H9 (cell line): ENCODE measurements around the gene KRTAP19-4. TPM values are rescaled to one million over a fixed set of nuclear protein-coding genes. Genes with fewer than 3 reads are reported as not detected.

Source experiments
- DNase-seq: peaks from one replicate; pipeline ENCODE4 v3.0.0-alpha.2; 2017
- H2AFZ ChIP-seq: one replicate; pipeline ENCODE4 v1.6.1; 2013; ENCODE audit warnings: mild to moderate bottlenecking, low read length, control low read depth, moderate library complexity
- H2AK5ac ChIP-seq: 2 replicates; pipeline ENCODE4 v1.6.1; 2013; ENCODE audit warnings: low read length, control low read depth, mixed read lengths; ENCODE audit not compliant: insufficient read length
- H2BK120ac ChIP-seq: one replicate; pipeline ENCODE4 v1.6.1; 2013; ENCODE audit warnings: low read depth, mild to moderate bottlenecking, low read length, control low read depth, inconsistent platforms; ENCODE audit not compliant: poor library complexity, severe bottlenecking
- H2BK12ac ChIP-seq: 2 replicates; pipeline ENCODE4 v1.6.1; 2013; ENCODE audit warnings: low read length, control low read depth, mixed read lengths, low read depth; ENCODE audit not compliant: insufficient read length
- H2BK15ac ChIP-seq: 2 replicates; pipeline ENCODE4 v1.6.1; 2013; ENCODE audit warnings: low read depth, low read length, control low read depth
- H2BK20ac ChIP-seq: one replicate; pipeline ENCODE4 v1.6.1; 2013; ENCODE audit warnings: low read depth, mild to moderate bottlenecking, low read length, control low read depth, inconsistent platforms; ENCODE audit not compliant: poor library complexity, severe bottlenecking
- H2BK5ac ChIP-seq: 2 replicates; pipeline ENCODE4 v1.6.1; 2013; ENCODE audit warnings: low read length, control low read depth, mixed read lengths; ENCODE audit not compliant: insufficient read length
- H3K14ac ChIP-seq: 2 replicates; pipeline ENCODE4 v1.6.1; 2013; ENCODE audit warnings: low read length, control low read depth; ENCODE audit not compliant: insufficient read depth
- H3K18ac ChIP-seq: 2 replicates; pipeline ENCODE4 v1.6.1; 2013; ENCODE audit warnings: low read depth, mild to moderate bottlenecking, mixed read lengths, low read length, control low read depth; ENCODE audit not compliant: insufficient read length
- H3K23ac ChIP-seq: 2 replicates; pipeline ENCODE4 v1.6.1; 2013; ENCODE audit warnings: low read length, control low read depth, mixed read lengths, low read depth; ENCODE audit not compliant: insufficient read length
- H3K23me2 ChIP-seq: 2 replicates; pipeline ENCODE4 v1.6.1; 2013; ENCODE audit warnings: low read depth, mild to moderate bottlenecking, mixed read lengths, low read length, control low read depth; ENCODE audit not compliant: insufficient read length, poor library complexity, severe bottlenecking
- H3K27ac ChIP-seq: 2 replicates; pipeline ENCODE4 v1.5.1; 2013; ENCODE audit warnings: low read length, control low read depth, mixed read lengths, low read depth; ENCODE audit not compliant: insufficient read length
- H3K27me3 ChIP-seq: 2 replicates; pipeline ENCODE4 v1.6.1; 2013; ENCODE audit warnings: low read length, control low read depth, inconsistent platforms; ENCODE audit not compliant: insufficient read depth
- H3K4ac ChIP-seq: 2 replicates; pipeline ENCODE4 v1.6.1; 2013; ENCODE audit warnings: low read depth, mild to moderate bottlenecking, control low read depth, inconsistent platforms, low read length, moderate library complexity
- H3K4me1 ChIP-seq: 2 replicates; pipeline ENCODE4 v1.6.1; 2013; ENCODE audit warnings: low read length, control low read depth, inconsistent platforms; ENCODE audit not compliant: insufficient read depth
- H3K4me2 ChIP-seq: 2 replicates; pipeline ENCODE4 v1.6.1; 2013; ENCODE audit warnings: low read length, control low read depth, mixed read lengths; ENCODE audit not compliant: insufficient read length, insufficient read depth
- H3K56ac ChIP-seq: 2 replicates; pipeline ENCODE4 v1.6.1; 2013; ENCODE audit warnings: low read depth, mild to moderate bottlenecking, mixed read lengths, low read length, control low read depth; ENCODE audit not compliant: insufficient read length
- H3K79me1 ChIP-seq: 2 replicates; pipeline ENCODE4 v1.6.1; 2013; ENCODE audit warnings: low read depth, mild to moderate bottlenecking, moderate library complexity, low read length, control low read depth, inconsistent platforms; ENCODE audit not compliant: insufficient read depth, poor library complexity, severe bottlenecking
- H3K79me2 ChIP-seq: 2 replicates; pipeline ENCODE4 v1.6.1; 2013; ENCODE audit warnings: low read length, control low read depth, inconsistent platforms; ENCODE audit not compliant: insufficient read depth
- H3K9ac ChIP-seq: 2 replicates; pipeline ENCODE4 v1.6.1; 2013; ENCODE audit warnings: low read length, control low read depth, mixed read lengths; ENCODE audit not compliant: insufficient read length; ENCODE audit errors: extremely low read depth
- H3K9me3 ChIP-seq: one replicate; pipeline ENCODE4 v1.6.1; 2013; ENCODE audit warnings: low read depth, low read length, inconsistent platforms; ENCODE audit not compliant: control insufficient read depth
- H3T11ph ChIP-seq: one replicate; pipeline ENCODE4 v1.6.1; 2013; ENCODE audit warnings: mild to moderate bottlenecking, low read length, control low read depth, inconsistent platforms
- H4K20me1 ChIP-seq: one replicate; pipeline ENCODE4 v1.6.1; 2013; ENCODE audit not compliant: control insufficient read depth, insufficient read length, insufficient read depth
- H4K5ac ChIP-seq: 2 replicates; pipeline ENCODE4 v1.6.1; 2013; ENCODE audit warnings: low read depth, mild to moderate bottlenecking, mixed read lengths, low read length, control low read depth; ENCODE audit not compliant: insufficient read length
- H4K8ac ChIP-seq: replicated peaks from 2 replicates; pipeline ENCODE4 v1.6.1; 2013; ENCODE audit warnings: low read length, control low read depth, mixed read lengths, low read depth; ENCODE audit not compliant: insufficient read length
- H4K91ac ChIP-seq: 2 replicates; pipeline ENCODE4 v1.6.1; 2013; ENCODE audit warnings: low read depth, mild to moderate bottlenecking, moderate library complexity, mixed read lengths, low read length, control low read depth; ENCODE audit not compliant: insufficient read length
- H3K27ac Mint-ChIP-seq, 3 experiments: 2 replicates in 2 of 3; 3 replicates in 1 of 3; pipeline ENCODE4 v1.8.0; 2020 to 2021; ENCODE audit warnings: mixed read lengths in 3 of 3, mild to moderate bottlenecking in 1 of 3, moderate library complexity in 1 of 3
- H3K27me3 Mint-ChIP-seq: 2 replicates; pipeline ENCODE4 v1.8.0; 2021; ENCODE audit warnings: low read depth, mild to moderate bottlenecking, moderate library complexity, mixed read lengths
- H3K36me3 Mint-ChIP-seq, 3 experiments: 2 replicates in 2 of 3; 3 replicates in 1 of 3; pipeline ENCODE4 v1.8.0; 2020 to 2021; ENCODE audit warnings: low read depth in 3 of 3, mixed read lengths in 3 of 3; ENCODE audit not compliant: insufficient read depth in 1 of 3
- H3K4me1 Mint-ChIP-seq, 2 experiments: 2 replicates each; pipeline ENCODE4 v1.8.0; 2020; ENCODE audit warnings: mixed read lengths in 2 of 2
- H3K4me3 Mint-ChIP-seq, 2 experiments: 2 replicates in 1 of 2; 3 replicates in 1 of 2; pipeline ENCODE4 v1.8.0; 2020 to 2021; ENCODE audit warnings: mild to moderate bottlenecking in 2 of 2, mixed read lengths in 2 of 2, moderate library complexity in 1 of 2
- H3K9me3 Mint-ChIP-seq, 2 experiments: 2 replicates in 1 of 2; 3 replicates in 1 of 2; pipeline ENCODE4 v1.8.0; 2020; ENCODE audit warnings: mild to moderate bottlenecking in 2 of 2, mixed read lengths in 2 of 2, moderate library complexity in 1 of 2
- CTCF ChIP-seq: fragments of 200-600 bp; sonication (generic); conservative IDR thresholded peaks from 3 replicates; pipeline ENCODE4 v1.8.0; 2021; ENCODE audit warnings: antibody characterized with exemption, mild to moderate bottlenecking
- WGBS: extraction: QIAGEN DNeasy Blood & Tissue Kit; methylation state at CpG from one replicate; pipeline ENCODE4 v1.1.7; 2013; ENCODE audit warnings: missing lambda C conversion rate, low lambda C conversion rate, mixed read lengths; ENCODE audit not compliant: insufficient read length; ENCODE audit errors: extremely low coverage; 5-methylcytosine and 5-hydroxymethylcytosine counted together
- total RNA-seq: library from RNA; stranded (reverse); gene quantifications from 2 replicates; pipeline ENCODE4 v1.2.1, GENCODE V29; 2021

The KRTAP19-4 gene
- total RNA-seq, 1 experiment from 2014 or later, result not detected

- Histone ChIP-seq H3K4ac (no peak overlapping the region), H2BK5ac (no peak overlapping the region), H2BK20ac (no peak overlapping the region), H2AFZ (no peak overlapping the region), H3T11ph (no peak overlapping the region), H3K27ac (no peak overlapping the region), H2BK120ac (no peak overlapping the region), H2BK15ac (no peak overlapping the region), H3K14ac (no peak overlapping the region), H3K9ac (no peak overlapping the region), H3K9me3 (no peaks in the 10 kb centered on the region), H4K5ac (no peak overlapping the region), H4K8ac (no peak overlapping the region), H3K79me1 (no peaks in the 10 kb centered on the region), H3K79me2 (no peaks in the 10 kb centered on the region), H3K56ac (no peak overlapping the region), H3K27me3 (no peaks in the 10 kb centered on the region), H4K20me1 (no peaks in the 10 kb centered on the region), H3K4me1 (peaks cover 3% of the 10 kb centered on the region; the same call in 1 of the 2 replicates), H3K23me2 (no peaks in the 10 kb centered on the region), H3K18ac (no peak overlapping the region), H2AK5ac (no peak overlapping the region), H3K4me2 (no peak overlapping the region), H2BK12ac (no peak overlapping the region), H4K91ac (no peak overlapping the region), H3K23ac (no peak overlapping the region)
- Mint-ChIP-seq H3K36me3 (peaks cover 0 to 4% (median 0%) of the 10 kb centered on the region in 3 experiments; a peak in 1 of 7 replicates), H3K9me3 (no peaks in the 10 kb centered on the region), H3K27me3 (no peaks in the 10 kb centered on the region), H3K4me3 (no peak overlapping the region), H3K4me1 (peaks cover 17 to 26% of the 10 kb centered on the region in 2 experiments), H3K27ac (no peak overlapping the region)
- no peak for TF ChIP-seq CTCF
- DNase-seq, result no peak
- WGBS, result no CpG with 5 or more reads among the region's 4 CpGs
Observed at GRCh38 chr21:30447056-30447455, 49.9 kb downstream of the KRTAP19-4 start.

Other genes with a start within 250 kb of the KRTAP19-4 start
- gene KRTAP24-1, start 214.2 kb downstream of the KRTAP19-4 start, total RNA-seq, result not detected in 2 replicates
- gene KRTAP25-1, start 207.7 kb downstream of the KRTAP19-4 start, total RNA-seq, result not detected in 2 replicates
- not detected in 2 replicates for gene KRTAP26-1, start 176.8 kb downstream of the KRTAP19-4 start, total RNA-seq
- gene KRTAP27-1, start 159.5 kb downstream of the KRTAP19-4 start, total RNA-seq, result not detected in 2 replicates
- not detected in 2 replicates for gene KRTAP23-1, start 148.6 kb downstream of the KRTAP19-4 start, total RNA-seq
- gene KRTAP13-2, start 124.9 kb downstream of the KRTAP19-4 start, total RNA-seq, result not detected in 2 replicates
- not detected in 2 replicates for gene KRTAP13-1, start 101.1 kb downstream of the KRTAP19-4 start, total RNA-seq
- gene KRTAP13-3, start 71.2 kb downstream of the KRTAP19-4 start, total RNA-seq, result not detected in 2 replicates
- 0.39 and 0.68 TPM in 2 replicates for gene KRTAP13-4, start 66.9 kb downstream of the KRTAP19-4 start, total RNA-seq
- not detected in 2 replicates for gene KRTAP15-1, start 56.9 kb downstream of the KRTAP19-4 start, total RNA-seq
- gene KRTAP19-1, start 16.8 kb downstream of the KRTAP19-4 start, total RNA-seq, result not detected in 2 replicates
- not detected in 2 replicates for gene KRTAP19-2, start 9.7 kb downstream of the KRTAP19-4 start, total RNA-seq
- not detected in 2 replicates for gene KRTAP19-3, start 5.2 kb downstream of the KRTAP19-4 start, total RNA-seq
- not detected in 2 replicates for gene KRTAP19-5, start 5.0 kb upstream of the KRTAP19-4 start, total RNA-seq
- not detected in 2 replicates for gene KRTAP19-6, start 44.7 kb upstream of the KRTAP19-4 start, total RNA-seq
- gene KRTAP19-7, start 64.1 kb upstream of the KRTAP19-4 start, total RNA-seq, result not detected in 2 replicates
- gene KRTAP22-2, start 93.2 kb upstream of the KRTAP19-4 start, total RNA-seq, result not detected in 2 replicates
- not detected in 2 replicates for gene KRTAP6-3, start 95.3 kb upstream of the KRTAP19-4 start, total RNA-seq
- not detected in 2 replicates for gene KRTAP6-2, start 101.7 kb upstream of the KRTAP19-4 start, total RNA-seq
- gene KRTAP22-1, start 103.9 kb upstream of the KRTAP19-4 start, total RNA-seq, result not detected in 2 replicates
- not detected in 2 replicates for gene KRTAP6-1, start 116.8 kb upstream of the KRTAP19-4 start, total RNA-seq
- gene KRTAP20-1, start 119.3 kb upstream of the KRTAP19-4 start, total RNA-seq, result not detected in 2 replicates
- not detected in 2 replicates for gene KRTAP20-4, start 123.5 kb upstream of the KRTAP19-4 start, total RNA-seq
- gene KRTAP20-2, start 138.0 kb upstream of the KRTAP19-4 start, total RNA-seq, result not detected in 2 replicates
- not detected in 2 replicates for gene KRTAP20-3, start 145.7 kb upstream of the KRTAP19-4 start, total RNA-seq
- gene KRTAP21-3, start 221.6 kb upstream of the KRTAP19-4 start, total RNA-seq, result not detected in 2 replicates